Epithelial cell of esophagus (primary cell): ENCODE data around the gene ESR2.

ENCODE experiments used
- DNase-seq: peaks from one replicate; pipeline ENCODE4 v3.0.0; 2010; ENCODE audit warnings: low read depth
- H3K4me3 ChIP-seq: 2 replicates; pipeline ENCODE4 v1.5.1; 2011; ENCODE audit warnings: mild to moderate bottlenecking, low read length, control low read depth
- TF ChIP-seq, protein P1 (sequence below): IDR thresholded peaks from 2 replicates; pipeline ENCODE4 v1.5.1; 2011; ENCODE audit warnings: low read depth, mild to moderate bottlenecking, low read length, control low read depth, inconsistent platforms; ENCODE audit not compliant: insufficient read depth; ENCODE audit errors: missing control alignments

ESR2 gene

DNA sequence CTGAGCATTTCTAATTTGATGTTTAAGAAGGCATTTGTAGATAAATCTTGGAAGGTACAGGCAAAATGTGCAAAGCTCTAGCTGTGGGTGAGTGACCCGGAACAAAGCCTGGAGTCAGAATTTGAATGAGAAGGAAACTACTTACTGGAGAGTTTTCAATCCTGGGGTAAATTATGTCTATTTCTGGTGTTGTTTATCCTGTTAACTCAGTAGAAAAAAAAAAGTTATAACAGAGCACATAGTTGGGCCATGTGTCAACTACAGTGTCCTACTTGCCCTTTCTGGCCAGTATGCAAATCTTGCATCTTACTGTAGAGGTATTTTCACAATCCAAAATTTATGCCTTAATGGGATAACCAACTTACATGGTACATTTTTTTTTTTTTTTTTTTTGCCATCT, 259.0 kb downstream of the ESR2 start:
- H3K4me3 ChIP-seq, result no peak overlapping the region
- TF ChIP-seq, protein P1, sequence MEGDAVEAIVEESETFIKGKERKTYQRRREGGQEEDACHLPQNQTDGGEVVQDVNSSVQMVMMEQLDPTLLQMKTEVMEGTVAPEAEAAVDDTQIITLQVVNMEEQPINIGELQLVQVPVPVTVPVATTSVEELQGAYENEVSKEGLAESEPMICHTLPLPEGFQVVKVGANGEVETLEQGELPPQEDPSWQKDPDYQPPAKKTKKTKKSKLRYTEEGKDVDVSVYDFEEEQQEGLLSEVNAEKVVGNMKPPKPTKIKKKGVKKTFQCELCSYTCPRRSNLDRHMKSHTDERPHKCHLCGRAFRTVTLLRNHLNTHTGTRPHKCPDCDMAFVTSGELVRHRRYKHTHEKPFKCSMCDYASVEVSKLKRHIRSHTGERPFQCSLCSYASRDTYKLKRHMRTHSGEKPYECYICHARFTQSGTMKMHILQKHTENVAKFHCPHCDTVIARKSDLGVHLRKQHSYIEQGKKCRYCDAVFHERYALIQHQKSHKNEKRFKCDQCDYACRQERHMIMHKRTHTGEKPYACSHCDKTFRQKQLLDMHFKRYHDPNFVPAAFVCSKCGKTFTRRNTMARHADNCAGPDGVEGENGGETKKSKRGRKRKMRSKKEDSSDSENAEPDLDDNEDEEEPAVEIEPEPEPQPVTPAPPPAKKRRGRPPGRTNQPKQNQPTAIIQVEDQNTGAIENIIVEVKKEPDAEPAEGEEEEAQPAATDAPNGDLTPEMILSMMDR, result no peak
- no peak for DNase-seq
